HEK293T (cell line): ENCODE results near the gene EDN2.

Source experiments
- CTCF ChIA-PET: fragments of 350-600 bp; formaldehyde crosslinking; extraction: SDS; loops from one replicate; lab custom pipeline; 2021; ENCODE audit warnings: antibody characterized with exemption, inconsistent platforms; lab: Yijun Ruan, JAX
- POLR2A ChIA-PET: fragments of 350-600 bp; formaldehyde crosslinking; extraction: SDS; loops from one replicate; lab custom pipeline; 2020; ENCODE audit warnings: antibody characterized with exemption, inconsistent platforms; lab: Yijun Ruan, JAX
- DNase-seq: peaks from one replicate; pipeline ENCODE4 v3.0.0; 2012; ENCODE audit warnings: mixed read lengths; ENCODE audit errors: extremely low spot score
- ARNT ChIP-seq: fragments of 450-650 bp; IDR thresholded peaks from 2 replicates; pipeline ENCODE4 v1.6.1; 2017; ENCODE audit warnings: mild to moderate bottlenecking
- BHLHE40 ChIP-seq: fragments of 450-650 bp; IDR thresholded peaks from 2 replicates; pipeline ENCODE4 v1.6.1; 2016; ENCODE audit warnings: mild to moderate bottlenecking, moderate library complexity, borderline replicate concordance
- CTBP1 ChIP-seq: fragments of 450-650 bp; IDR thresholded peaks from 2 replicates; pipeline ENCODE4 v1.6.1; 2016; ENCODE audit warnings: borderline replicate concordance
- ELF4 ChIP-seq: fragments of 450-650 bp; IDR thresholded peaks from 2 replicates; pipeline ENCODE4 v1.6.1; 2017; ENCODE audit warnings: antibody characterized with exemption
- FOXA1 ChIP-seq: fragments of 450-650 bp; IDR thresholded peaks from 2 replicates; pipeline ENCODE4 v1.6.1; 2016; ENCODE audit warnings: mild to moderate bottlenecking
- FOXK2 ChIP-seq: fragments of 450-650 bp; IDR thresholded peaks from 2 replicates; pipeline ENCODE4 v1.6.1; 2016; ENCODE audit warnings: mild to moderate bottlenecking
- FOXM1 ChIP-seq: fragments of 450-650 bp; IDR thresholded peaks from 2 replicates; pipeline ENCODE4 v1.6.1; 2017; ENCODE audit warnings: mild to moderate bottlenecking, borderline replicate concordance
- HDGF ChIP-seq: fragments of 450-650 bp; IDR thresholded peaks from 2 replicates; pipeline ENCODE4 v1.6.1; 2017; ENCODE audit warnings: antibody characterized with exemption, borderline replicate concordance
- L3MBTL2 ChIP-seq: fragments of 450-650 bp; conservative IDR thresholded peaks from 2 replicates; pipeline ENCODE4 v1.6.1; 2016; ENCODE audit warnings: mild to moderate bottlenecking
- LEF1 ChIP-seq: fragments of 450-650 bp; IDR thresholded peaks from 2 replicates; pipeline ENCODE4 v1.6.1; 2017; ENCODE audit warnings: mild to moderate bottlenecking, borderline replicate concordance
- NFRKB ChIP-seq: fragments of 450-650 bp; IDR thresholded peaks from 2 replicates; pipeline ENCODE4 v1.6.1; 2016; ENCODE audit warnings: mild to moderate bottlenecking, moderate library complexity
- SP1 ChIP-seq: fragments of 450-650 bp; IDR thresholded peaks from 2 replicates; pipeline ENCODE4 v1.6.1; 2017
- SUZ12 ChIP-seq: fragments of 450-650 bp; IDR thresholded peaks from 2 replicates; pipeline ENCODE4 v1.6.1; 2016; ENCODE audit warnings: mild to moderate bottlenecking
- TARDBP ChIP-seq: fragments of 450-650 bp; IDR thresholded peaks from 2 replicates; pipeline ENCODE4 v1.6.1; 2016
- ZNF384 ChIP-seq: fragments of 450-650 bp; IDR thresholded peaks from 2 replicates; pipeline ENCODE4 v1.6.1; 2016
- TF ChIP-seq, protein P1 (sequence below): fragments of 450-650 bp; IDR thresholded peaks from 2 replicates; pipeline ENCODE4 v1.6.1; 2016

Gene EDN2

DNA sequence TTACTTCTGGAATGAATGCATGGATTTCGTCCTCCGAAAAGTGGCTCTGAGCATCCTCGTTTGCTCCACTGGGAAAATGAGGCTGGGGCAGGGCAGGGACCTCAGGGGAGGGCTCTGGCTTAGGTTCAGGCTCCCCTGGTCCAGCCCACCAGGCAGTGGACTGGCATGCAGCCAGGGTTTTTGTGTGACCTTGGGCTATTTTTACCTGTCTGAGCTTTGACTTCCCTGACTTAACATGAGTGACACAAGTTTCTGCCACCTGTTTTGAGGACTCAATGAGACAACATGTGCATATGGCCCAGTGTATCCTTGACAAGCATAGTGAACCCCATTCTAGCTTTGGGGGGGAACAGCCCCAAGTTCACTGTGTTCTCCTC is 32.6 kb upstream of the EDN2 start:
- DNase-seq: no peak
- CTCF ChIA-PET: interaction anchor here (0.5 to 1.6 kb wide), 6 partner anchors 8 to 235 kb away, joined by 3 to 6 read pairs (median 4); no protein-coding TSS in a partner anchor
- POLR2A ChIA-PET: no interaction called here
- TF ChIP-seq SP1 (no peak), ELF4 (no peak), BHLHE40 (no peak), FOXM1 (no peak), FOXK2 (no peak), CTBP1 (no peak), HDGF (no peak), ZNF384 (no peak), L3MBTL2 (no peak)
- TF ChIP-seq, protein P1, sequence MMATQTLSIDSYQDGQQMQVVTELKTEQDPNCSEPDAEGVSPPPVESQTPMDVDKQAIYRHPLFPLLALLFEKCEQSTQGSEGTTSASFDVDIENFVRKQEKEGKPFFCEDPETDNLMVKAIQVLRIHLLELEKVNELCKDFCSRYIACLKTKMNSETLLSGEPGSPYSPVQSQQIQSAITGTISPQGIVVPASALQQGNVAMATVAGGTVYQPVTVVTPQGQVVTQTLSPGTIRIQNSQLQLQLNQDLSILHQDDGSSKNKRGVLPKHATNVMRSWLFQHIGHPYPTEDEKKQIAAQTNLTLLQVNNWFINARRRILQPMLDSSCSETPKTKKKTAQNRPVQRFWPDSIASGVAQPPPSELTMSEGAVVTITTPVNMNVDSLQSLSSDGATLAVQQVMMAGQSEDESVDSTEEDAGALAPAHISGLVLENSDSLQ: no peak

DNA sequence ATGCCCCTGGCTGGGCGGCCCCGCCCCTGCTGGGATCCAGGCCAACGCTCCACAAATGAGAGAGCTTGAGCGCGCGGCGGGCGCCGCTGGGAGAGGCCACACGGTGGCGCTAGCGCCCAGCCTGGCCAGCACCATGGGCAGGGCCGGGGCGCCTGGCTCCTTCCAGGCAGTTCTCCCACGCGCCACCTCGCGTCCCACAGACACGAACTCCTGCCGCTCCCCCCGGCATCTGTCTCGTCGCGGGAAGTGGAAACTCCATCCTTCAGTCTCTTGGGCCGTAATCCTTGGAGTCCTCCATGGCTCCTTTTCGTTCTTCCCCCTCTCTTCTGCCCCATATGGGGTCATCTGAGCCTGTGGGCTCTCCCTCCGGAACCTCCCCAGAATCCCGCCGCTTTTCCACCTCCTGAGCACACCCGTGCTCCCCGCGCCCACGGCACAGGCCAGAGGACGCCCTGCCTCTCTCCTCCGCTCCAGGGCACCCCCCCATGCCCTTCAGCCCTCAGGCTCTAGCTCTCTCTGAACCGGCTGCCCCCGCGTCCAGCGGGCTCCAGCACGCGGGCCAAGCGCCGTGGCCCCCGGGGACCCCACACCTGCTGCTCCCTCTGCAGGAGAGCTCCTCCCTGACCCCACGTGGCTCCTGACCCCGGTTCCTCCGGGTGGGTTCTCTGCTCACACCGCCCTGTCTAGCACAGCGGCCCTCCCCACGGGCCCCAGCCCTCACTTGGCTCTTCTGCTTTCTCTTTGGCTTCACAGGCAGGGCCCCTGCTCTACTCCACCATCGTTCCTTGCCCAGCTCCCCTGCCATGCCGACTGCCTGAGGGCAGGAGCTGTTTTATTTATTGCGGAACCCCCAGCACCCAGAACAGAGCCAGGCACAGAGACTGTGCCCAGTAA is 31.9 kb upstream of the EDN2 start:
- TF ChIP-seq BHLHE40: no peak
- TF ChIP-seq L3MBTL2: peak; percentile 66; the same call in 1 of the 2 replicates
- DNase-seq: peak; percentile 95
- CTCF ChIA-PET: interaction anchor here (0.5 to 1.6 kb wide), 14 partner anchors 9 to 797 kb away, joined by 3 to 12 read pairs (median 3); no protein-coding TSS in a partner anchor
- POLR2A ChIA-PET: interaction anchor here (0.6 to 1.2 kb wide), 3 partner anchors 17 to 21 kb away, joined by 3 read pairs; no protein-coding TSS in a partner anchor

DNA sequence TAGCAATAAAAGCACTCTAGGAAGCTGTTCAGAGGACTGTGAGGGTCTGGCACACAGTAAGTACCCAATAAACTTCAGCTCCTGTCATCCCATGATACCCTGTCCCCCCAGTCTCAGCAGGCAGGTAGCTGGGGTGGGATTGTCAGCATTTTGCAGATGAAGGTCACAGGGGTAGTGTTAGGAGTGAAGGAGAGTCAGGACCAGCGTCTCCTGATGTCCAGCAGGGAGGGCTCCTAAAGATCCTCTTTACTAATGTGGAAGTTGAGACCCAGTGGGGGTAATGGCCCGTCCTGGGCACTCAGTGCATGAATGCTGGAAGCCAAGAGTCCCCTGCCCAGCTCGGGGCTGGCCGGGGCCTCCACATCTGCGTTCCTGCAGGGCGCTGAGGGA is 31.3 kb upstream of the EDN2 start:
- ChIA-PET CTCF (interaction anchor here (0.6 to 1.6 kb wide), 9 partner anchors 17 to 658 kb away, joined by 3 to 12 read pairs (median 4); no protein-coding TSS in a partner anchor), POLR2A (interaction anchor here (0.6 to 1.2 kb wide), 3 partner anchors 16 to 20 kb away, joined by 3 read pairs; no protein-coding TSS in a partner anchor)
- TF ChIP-seq TARDBP (no peak), NFRKB (no peak), ARNT (no peak), ELF4 (no peak), FOXM1 (no peak), HDGF (no peak), L3MBTL2 (no peak)
- DNase-seq: no peak

DNA sequence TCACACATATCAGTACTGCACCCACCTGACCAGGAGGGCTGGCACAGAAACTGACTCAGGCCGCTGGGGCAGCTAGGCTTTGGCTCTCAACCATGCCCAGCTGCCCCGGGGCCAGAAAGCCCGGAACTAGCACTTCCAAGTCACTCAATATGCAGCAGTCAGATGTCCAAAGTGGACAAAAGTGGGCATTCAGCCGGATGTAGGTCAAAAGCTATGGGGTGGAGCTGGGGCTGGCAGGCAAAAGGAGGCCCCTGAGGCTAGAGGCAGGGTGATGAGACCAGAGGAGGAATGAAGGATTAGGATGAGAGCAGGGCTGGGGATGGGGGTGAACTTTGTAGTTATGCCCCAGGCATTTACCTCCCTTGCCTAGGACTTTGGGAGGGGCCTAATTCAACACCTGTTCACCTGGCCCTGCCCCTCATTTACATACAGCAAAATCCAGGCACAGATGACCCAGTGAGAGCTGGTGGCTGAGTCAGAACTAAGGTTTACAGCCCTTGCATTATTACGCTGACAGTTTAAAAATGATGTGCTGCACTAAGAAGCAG is 30.7 kb upstream of the EDN2 start:
- POLR2A ChIA-PET: no interaction called here

DNA sequence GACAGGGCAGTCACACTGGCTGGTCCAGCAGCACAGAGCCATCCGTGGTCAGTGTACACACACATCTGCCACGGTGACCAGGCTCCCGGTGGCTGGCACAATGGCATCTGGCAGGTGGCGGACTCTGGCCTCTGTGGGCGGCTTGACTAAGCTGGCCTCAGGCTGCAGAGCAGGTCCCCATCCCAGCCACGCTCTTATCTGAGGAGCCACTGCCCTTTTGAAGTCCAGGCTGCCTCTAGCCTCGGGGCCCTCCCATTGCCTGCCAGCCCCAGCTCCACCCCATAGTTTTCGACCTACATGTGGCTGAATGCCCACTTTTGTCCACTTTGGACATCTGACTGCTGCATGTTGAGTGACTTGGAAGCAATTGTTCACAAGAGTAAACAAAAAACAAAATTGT is 29.9 kb upstream of the EDN2 start:
- POLR2A ChIA-PET: no interaction called here
- CTCF ChIA-PET: no interaction called here
- TF ChIP-seq CTBP1: no peak
- TF ChIP-seq FOXK2: no peak
- TF ChIP-seq ELF4: no peak
- TF ChIP-seq L3MBTL2: no peak
- no peak for TF ChIP-seq ARNT
- no peak for TF ChIP-seq FOXA1
- no peak for TF ChIP-seq SP1
- no peak for TF ChIP-seq SUZ12
- no peak for TF ChIP-seq HDGF
- TF ChIP-seq BHLHE40: no peak
- TF ChIP-seq TARDBP: no peak
- no peak for TF ChIP-seq FOXM1
- TF ChIP-seq NFRKB: no peak
- TF ChIP-seq, protein P1: no peak
- TF ChIP-seq ZNF384: no peak
- no peak for TF ChIP-seq LEF1
- DNase-seq: no peak

More for the DNA sequence above, 30.7 kb upstream of the EDN2 start:
- TF ChIP-seq LEF1 (no peak), FOXA1 (no peak), NFRKB (no peak), SP1 (no peak), L3MBTL2 (no peak), ARNT (no peak), FOXK2 (no peak), HDGF (no peak)
- TF ChIP-seq, protein P1: no peak
- CTCF ChIA-PET: interaction anchor here (0.7 to 1.2 kb wide), 3 partner anchors 39 to 659 kb away, joined by 3 read pairs; no protein-coding TSS in a partner anchor
- DNase-seq: no peak

DNA sequence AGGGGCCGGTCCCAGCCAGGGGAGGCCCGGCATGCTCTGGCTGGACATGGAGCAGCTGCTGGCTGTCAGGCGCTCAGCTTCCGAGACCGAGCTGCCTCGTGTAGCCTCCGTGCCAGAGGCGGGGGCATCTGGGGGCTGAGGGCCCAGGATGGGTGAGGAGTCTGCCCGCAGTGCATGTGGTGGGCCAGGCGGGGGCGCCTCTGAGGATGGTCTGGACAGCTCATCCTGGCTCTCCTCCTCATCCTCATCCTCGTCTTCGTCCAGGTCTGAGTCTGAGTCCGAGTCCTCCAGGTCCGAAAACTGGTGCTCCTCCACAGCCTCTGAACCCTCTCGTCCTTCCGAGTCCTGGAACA is 28.9 kb upstream of the EDN2 start:
- peak; percentile 61 for DNase-seq
- TF ChIP-seq, protein P1: no peak
- TF ChIP-seq BHLHE40: no peak
- TF ChIP-seq FOXM1: 0 out of 2 replicates have a peak, but pooled peaks have one; percentile 11
- TF ChIP-seq CTBP1: no peak
- ChIA-PET POLR2A (interaction anchor here (0.7 kb wide), 1 partner anchor 60 kb away, joined by 3 read pairs; no protein-coding TSS in a partner anchor), CTCF (interaction anchor here (0.7 to 1.1 kb wide), 4 partner anchors 9 to 65 kb away, joined by 3 to 6 read pairs (median 4); no protein-coding TSS in a partner anchor)
